GM13977 (cell line): ENCODE results near the gene SNTA1.

ENCODE experiments used
- DNase-seq: peaks from one replicate; pipeline ENCODE4 v3.0.0; 2012; ENCODE audit warnings: low spot score
- in situ Hi-C: fragments of 300-500 bp; cut with MboI; formaldehyde crosslinking; loops from one replicate; pipeline ENCODE4 v1.12.0; 2022; ENCODE audit warnings: low sequenced_read_pairs, low pct_unique_long_range_greater_than_20kb, mixed read lengths, inconsistent platforms; ENCODE audit not compliant: unreplicated experiment
- TF ChIP-seq, protein P1 (sequence below): IDR thresholded peaks from 2 replicates; pipeline ENCODE4 v1.5.1; 2012; ENCODE audit warnings: mild to moderate bottlenecking, control low read depth; ENCODE audit not compliant: insufficient read depth; ENCODE audit errors: extremely low read depth, missing control alignments

Gene SNTA1

GRCh38 chr20:33372993-33373441 lies 70.5 kb downstream of the SNTA1 start:
- DNase-seq, result no peak

GRCh38 chr20:33370291-33370690 lies 73.3 kb downstream of the SNTA1 start:
- DNase-seq, result no peak
- TF ChIP-seq, protein P1, sequence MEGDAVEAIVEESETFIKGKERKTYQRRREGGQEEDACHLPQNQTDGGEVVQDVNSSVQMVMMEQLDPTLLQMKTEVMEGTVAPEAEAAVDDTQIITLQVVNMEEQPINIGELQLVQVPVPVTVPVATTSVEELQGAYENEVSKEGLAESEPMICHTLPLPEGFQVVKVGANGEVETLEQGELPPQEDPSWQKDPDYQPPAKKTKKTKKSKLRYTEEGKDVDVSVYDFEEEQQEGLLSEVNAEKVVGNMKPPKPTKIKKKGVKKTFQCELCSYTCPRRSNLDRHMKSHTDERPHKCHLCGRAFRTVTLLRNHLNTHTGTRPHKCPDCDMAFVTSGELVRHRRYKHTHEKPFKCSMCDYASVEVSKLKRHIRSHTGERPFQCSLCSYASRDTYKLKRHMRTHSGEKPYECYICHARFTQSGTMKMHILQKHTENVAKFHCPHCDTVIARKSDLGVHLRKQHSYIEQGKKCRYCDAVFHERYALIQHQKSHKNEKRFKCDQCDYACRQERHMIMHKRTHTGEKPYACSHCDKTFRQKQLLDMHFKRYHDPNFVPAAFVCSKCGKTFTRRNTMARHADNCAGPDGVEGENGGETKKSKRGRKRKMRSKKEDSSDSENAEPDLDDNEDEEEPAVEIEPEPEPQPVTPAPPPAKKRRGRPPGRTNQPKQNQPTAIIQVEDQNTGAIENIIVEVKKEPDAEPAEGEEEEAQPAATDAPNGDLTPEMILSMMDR, result no peak
- in situ Hi-C loops, result no loop called here

More at GRCh38 chr20:33372993-33373441, 70.5 kb downstream of the SNTA1 start:
- TF ChIP-seq, protein P1, result no peak
- in situ Hi-C loops, result no loop called here

- no peak for DNase-seq
- TF ChIP-seq, protein P1, result no peak
- in situ Hi-C loops, result no loop called here
Measured at GRCh38 chr20:33362898-33363297, 80.7 kb downstream of the SNTA1 start.

- TF ChIP-seq, protein P1, result no peak
- DNase-seq, result no peak
- in situ Hi-C loops, result no loop called here
Measured at GRCh38 chr20:33359399-33360261, 83.9 kb downstream of the SNTA1 start.
